Measurements from ENCODE around the gene ADAMTS17. TPM values are rescaled to one million over a fixed set of nuclear protein-coding genes. Genes with fewer than 3 reads are reported as not detected.

ADAMTS17 gene
- total and polyA plus RNA-seq, 8 donors = 0.31 to 14.3 (median 6.3) TPM

DNA sequence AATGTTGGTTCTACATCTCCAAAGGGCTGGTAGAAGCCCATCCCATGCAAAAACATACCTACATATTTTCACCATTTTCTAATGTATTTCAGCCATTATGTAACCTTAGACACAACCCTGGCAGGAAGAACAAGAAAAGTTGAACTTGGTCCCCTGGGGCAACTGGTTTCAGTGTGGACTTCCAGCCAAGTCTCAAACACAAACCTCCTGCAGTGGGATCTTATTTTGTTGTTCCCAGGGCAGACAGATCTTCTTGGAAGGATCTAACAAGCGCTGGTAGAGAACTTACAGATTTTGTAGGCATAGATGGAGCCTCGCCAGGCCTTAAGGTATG, 96.3 kb downstream of the ADAMTS17 start:
- WGBS, 5 donors = 86 to 91% (median 91%) methylated on average over 2 of the region's 2 CpGs
- TF ChIP-seq EP300 (IDR thresholded peaks at IDR 0.05) = no peak
- no peak for TF ChIP-seq POLR2A (IDR thresholded peaks at IDR 0.05)
- TF ChIP-seq, protein P1, sequence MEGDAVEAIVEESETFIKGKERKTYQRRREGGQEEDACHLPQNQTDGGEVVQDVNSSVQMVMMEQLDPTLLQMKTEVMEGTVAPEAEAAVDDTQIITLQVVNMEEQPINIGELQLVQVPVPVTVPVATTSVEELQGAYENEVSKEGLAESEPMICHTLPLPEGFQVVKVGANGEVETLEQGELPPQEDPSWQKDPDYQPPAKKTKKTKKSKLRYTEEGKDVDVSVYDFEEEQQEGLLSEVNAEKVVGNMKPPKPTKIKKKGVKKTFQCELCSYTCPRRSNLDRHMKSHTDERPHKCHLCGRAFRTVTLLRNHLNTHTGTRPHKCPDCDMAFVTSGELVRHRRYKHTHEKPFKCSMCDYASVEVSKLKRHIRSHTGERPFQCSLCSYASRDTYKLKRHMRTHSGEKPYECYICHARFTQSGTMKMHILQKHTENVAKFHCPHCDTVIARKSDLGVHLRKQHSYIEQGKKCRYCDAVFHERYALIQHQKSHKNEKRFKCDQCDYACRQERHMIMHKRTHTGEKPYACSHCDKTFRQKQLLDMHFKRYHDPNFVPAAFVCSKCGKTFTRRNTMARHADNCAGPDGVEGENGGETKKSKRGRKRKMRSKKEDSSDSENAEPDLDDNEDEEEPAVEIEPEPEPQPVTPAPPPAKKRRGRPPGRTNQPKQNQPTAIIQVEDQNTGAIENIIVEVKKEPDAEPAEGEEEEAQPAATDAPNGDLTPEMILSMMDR (IDR thresholded peaks at IDR 0.05) = no peak
- no peak for TF ChIP-seq POLR2AphosphoS5 (IDR thresholded peaks at IDR 0.05)
- no peak for DNase-seq
- intact Hi-C loops (cut with DNase I; ENCODE audit: low total_unique reads) = no loop called here
- no peaks in the 10 kb centered on the region for H3K4me1 ChIP-seq
- no peak overlapping the region for H3K4me3 ChIP-seq
- no peak overlapping the region for H3K27ac ChIP-seq
- no peaks in the 10 kb centered on the region for H3K27me3 ChIP-seq
- H3K9me3 ChIP-seq = no peaks in the 10 kb centered on the region
- H3K36me3 ChIP-seq = no peaks in the 10 kb centered on the region

DNA sequence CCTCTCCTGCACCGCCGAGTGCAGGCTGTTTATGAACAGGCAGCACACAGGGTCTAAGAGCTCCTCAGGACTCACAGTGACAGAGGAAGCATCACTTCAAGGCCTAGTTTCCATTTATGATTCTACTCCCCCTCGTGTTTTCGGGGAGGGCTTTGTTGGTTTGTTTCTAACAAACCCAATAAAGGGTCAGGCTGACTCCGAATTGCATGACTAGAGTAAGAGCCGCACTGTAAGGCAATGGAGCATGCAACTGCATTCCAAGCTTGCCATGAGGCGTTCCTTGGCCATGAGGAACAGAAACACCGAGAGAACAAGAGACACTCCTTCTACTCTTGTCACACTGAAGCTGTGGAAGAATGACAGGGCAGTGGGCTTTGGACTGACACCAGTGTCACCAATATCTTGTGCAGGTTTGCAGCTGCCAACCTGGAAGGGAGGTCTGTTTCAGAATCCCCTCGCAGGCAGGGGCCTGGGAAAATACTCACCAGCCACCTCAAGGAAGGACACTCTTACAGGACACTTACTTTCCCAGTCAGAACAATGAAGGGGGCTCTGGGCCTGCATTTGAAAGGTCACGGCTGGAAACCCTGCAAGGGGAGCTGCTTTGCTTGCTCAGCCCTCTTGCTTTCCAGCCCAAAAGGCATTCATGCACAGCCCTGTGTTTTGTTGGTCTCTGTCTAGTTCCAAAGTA, 96.8 kb downstream of the ADAMTS17 start:
- no peak for DNase-seq
- H3K27ac ChIP-seq = no peak overlapping the region
- no peaks in the 10 kb centered on the region for H3K4me1 ChIP-seq
- TF ChIP-seq EP300 (IDR thresholded peaks at IDR 0.05) (no peak), POLR2AphosphoS5 (IDR thresholded peaks at IDR 0.05) (no peak), POLR2A (IDR thresholded peaks at IDR 0.05) (no peak)
- TF ChIP-seq, protein P1 (IDR thresholded peaks at IDR 0.05) = no peak
- intact Hi-C loops (cut with DNase I; ENCODE audit: low total_unique reads) = no loop called here
- no peak overlapping the region for H3K4me3 ChIP-seq
- H3K9me3 ChIP-seq = no peaks in the 10 kb centered on the region
- WGBS, 5 donors = 86 to 95% (median 90%) methylated on average over 10 of the region's 10 CpGs
- H3K27me3 ChIP-seq = no peaks in the 10 kb centered on the region
- H3K36me3 ChIP-seq = no peaks in the 10 kb centered on the region

DNA sequence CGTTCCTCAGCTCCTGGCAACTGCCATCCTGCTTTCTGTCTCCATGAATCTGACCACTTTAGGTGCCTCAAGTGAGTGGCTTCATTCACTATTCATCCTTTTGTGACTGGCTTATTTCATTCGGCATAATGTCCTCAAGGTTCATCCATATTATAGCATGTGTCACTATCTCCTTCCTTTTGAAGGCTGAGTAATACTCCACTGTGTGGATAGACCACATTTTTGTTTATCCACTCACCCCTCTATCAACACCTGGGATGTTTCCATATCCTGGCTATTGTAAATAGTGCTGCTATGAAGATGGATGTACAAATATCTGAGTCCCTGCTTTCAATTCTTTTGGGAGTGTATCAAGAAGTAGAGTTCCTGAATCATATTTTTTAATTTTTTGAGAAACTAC, 98.8 kb downstream of the ADAMTS17 start:
- no peak for DNase-seq
- Histone ChIP-seq H3K27ac (no peak overlapping the region), H3K36me3 (no peaks in the 10 kb centered on the region), H3K27me3 (no peaks in the 10 kb centered on the region), H3K9me3 (no peaks in the 10 kb centered on the region), H3K4me3 (no peak overlapping the region), H3K4me1 (no peaks in the 10 kb centered on the region)
- intact Hi-C loops (cut with DNase I; ENCODE audit: low total_unique reads) = no loop called here
- 96 to 98% (median 97%) methylated on average over 2 of the region's 2 CpGs for WGBS, 5 donors
- TF ChIP-seq POLR2A (IDR thresholded peaks at IDR 0.05) = no peak
- TF ChIP-seq EP300 (IDR thresholded peaks at IDR 0.05) = no peak
- TF ChIP-seq POLR2AphosphoS5 (IDR thresholded peaks at IDR 0.05) = no peak
- TF ChIP-seq, protein P1 (IDR thresholded peaks at IDR 0.05) = no peak

DNA sequence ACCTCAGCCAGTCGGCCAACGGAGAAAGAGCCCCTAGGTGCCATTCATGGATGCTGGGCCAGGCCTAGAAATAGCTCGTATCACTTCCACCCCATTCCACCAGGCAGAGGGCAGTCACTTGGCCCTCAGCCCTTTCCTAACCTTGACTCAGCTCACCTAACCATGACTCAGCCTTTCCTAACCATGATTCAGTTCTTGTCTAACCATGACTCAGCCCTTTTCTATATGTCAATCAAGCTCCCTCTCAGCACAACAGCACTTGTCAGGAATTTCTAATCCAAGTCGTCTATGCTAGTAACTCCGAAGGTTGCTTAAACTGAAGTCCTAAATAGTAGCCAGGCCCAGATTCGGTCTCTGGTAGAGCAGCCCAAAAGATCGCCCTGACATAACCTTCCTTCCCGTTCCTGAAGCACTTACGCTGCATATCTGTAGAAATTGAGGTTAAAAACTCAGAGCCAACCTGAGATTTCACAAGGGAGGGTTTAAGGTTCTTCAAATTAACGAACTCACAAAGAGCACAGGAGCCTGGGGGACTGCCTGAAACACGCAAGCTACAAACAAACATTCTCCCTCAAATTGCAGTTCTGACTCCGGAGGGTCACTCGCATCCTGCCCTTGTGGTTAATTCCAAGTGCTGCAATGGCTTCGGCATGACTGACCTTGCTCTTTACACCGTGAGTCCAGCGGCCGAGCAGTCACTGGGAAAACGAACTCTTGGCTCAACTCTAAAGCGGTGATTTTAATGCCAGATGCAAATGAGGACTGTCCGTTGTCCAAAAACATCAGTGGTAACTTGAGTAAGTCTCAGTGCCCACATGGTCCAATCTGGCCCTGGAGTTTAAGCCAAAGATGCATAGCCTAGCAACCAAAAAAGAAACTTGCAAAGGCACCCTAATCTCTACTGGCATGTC, 99.9 kb downstream of the ADAMTS17 start:
- intact Hi-C loops (cut with DNase I; ENCODE audit: low total_unique reads) = no loop called here
- H3K27me3 ChIP-seq = no peaks in the 10 kb centered on the region
- peak in 1 of 2 donors; percentile 32 for DNase-seq
- 73 to 83% (median 80%) methylated on average over 19 to 20 of the region's 20 CpGs for WGBS, 5 donors
- H3K4me3 ChIP-seq = no peak overlapping the region
- H3K9me3 ChIP-seq = no peaks in the 10 kb centered on the region
- TF ChIP-seq POLR2A (IDR thresholded peaks at IDR 0.05) = no peak
- TF ChIP-seq POLR2AphosphoS5 (IDR thresholded peaks at IDR 0.05) = peak in 1 of 3 donors; percentile 22
- H3K27ac ChIP-seq = peak overlapping the region in 1 of 5 donors; percentile 28
- H3K4me1 ChIP-seq = no peaks in the 10 kb centered on the region
- H3K36me3 ChIP-seq = no peaks in the 10 kb centered on the region
